GM23338 (cell line): ENCODE data around the gene CAMTA1.

Experiments
- CREB1 ChIP-seq: fragments of 250-450 bp; sonication (Bioruptor Pico); IDR thresholded peaks from 2 replicates; pipeline ENCODE4 v1.5.0; 2020; ENCODE audit warnings: low read depth, mild to moderate bottlenecking, moderate library complexity
- EZH2 ChIP-seq: fragments of 200-600 bp; sonication (generic); IDR thresholded peaks from one replicate; pipeline ENCODE4 v1.8.0; 2017; ENCODE audit warnings: antibody characterized with exemption, mild to moderate bottlenecking, low read depth; ENCODE audit not compliant: unreplicated experiment
- JUNB ChIP-seq: IDR thresholded peaks from one replicate; pipeline ENCODE4 v1.6.1; 2016; ENCODE audit warnings: antibody characterized with exemption; ENCODE audit not compliant: unreplicated experiment
- POLR2AphosphoS5 ChIP-seq: IDR thresholded peaks from 2 replicates; pipeline ENCODE4 v1.6.1; 2016; ENCODE audit warnings: antibody characterized with exemption, low read depth
- STAT1 ChIP-seq: IDR thresholded peaks from one replicate; pipeline ENCODE4 v1.6.1; 2016; ENCODE audit warnings: antibody characterized with exemption; ENCODE audit not compliant: unreplicated experiment
- ZNF114 ChIP-seq: fragments of 250-450 bp; sonication (Bioruptor Pico); IDR thresholded peaks from 2 replicates; pipeline ENCODE4 v1.5.0; 2020; ENCODE audit warnings: mild to moderate bottlenecking, moderate library complexity
- TF ChIP-seq, protein P1 (sequence below): IDR thresholded peaks from one replicate; pipeline ENCODE4 v1.6.1; 2018; ENCODE audit warnings: antibody characterized with exemption; ENCODE audit not compliant: unreplicated experiment
- TF ChIP-seq, protein P2 (sequence below), 2 experiments: fragments of 200-600 bp in 1 of 2; sonication (generic) in 1 of 2; conservative IDR thresholded peaks; 2 replicates each; pipeline versions ENCODE4 v1.5.1 to v1.6.1; 2016 to 2017; ENCODE audit warnings: antibody characterized with exemption in 2 of 2, low read depth in 2 of 2, mild to moderate bottlenecking in 2 of 2, moderate library complexity in 1 of 2
- TF ChIP-seq, protein P3 (sequence below): IDR thresholded peaks from 2 replicates; pipeline ENCODE4 v1.6.1; 2016; ENCODE audit warnings: antibody characterized with exemption
- TF ChIP-seq, protein P4 (sequence below): fragments of 250-450 bp; sonication (Bioruptor Pico); IDR thresholded peaks from 2 replicates; pipeline ENCODE4 v1.5.0; 2020; ENCODE audit warnings: mild to moderate bottlenecking, moderate library complexity

DNA sequence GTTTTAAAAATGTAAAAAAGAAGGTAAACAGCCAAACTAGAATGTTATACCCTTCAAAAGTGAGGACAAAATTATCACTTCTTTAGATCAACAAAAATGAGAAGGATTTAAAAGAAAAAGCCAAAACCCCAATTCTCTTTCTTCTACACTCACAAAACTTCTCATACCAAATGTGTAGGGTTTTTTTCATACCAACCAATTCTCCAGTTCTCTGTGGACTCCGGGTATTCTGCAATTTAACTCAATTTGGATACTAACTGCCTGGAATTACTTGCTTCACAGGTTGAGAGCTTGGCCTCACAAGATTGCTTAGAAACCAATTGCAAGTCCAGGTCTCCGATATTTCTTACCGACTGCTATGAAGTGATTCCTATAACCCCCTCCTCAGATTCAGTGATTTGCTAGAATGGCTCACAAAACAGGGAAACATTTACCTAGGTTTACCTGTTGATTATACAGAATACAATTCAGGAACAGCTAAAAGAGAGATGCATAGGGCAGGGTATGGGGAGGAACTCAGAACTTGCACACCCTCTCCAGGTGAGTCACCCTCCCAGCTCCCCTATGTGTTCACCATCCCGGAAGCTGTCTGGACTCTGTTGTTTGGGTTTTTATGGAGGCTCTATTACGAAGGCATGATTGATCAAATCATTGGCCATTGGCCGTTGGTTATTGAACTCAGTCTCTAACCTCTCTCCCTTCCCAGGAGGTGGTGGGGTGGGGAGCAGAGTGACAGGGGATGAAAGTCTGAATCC is 67.1 kb downstream of the CAMTA1 start:
- TF ChIP-seq, protein P1, sequence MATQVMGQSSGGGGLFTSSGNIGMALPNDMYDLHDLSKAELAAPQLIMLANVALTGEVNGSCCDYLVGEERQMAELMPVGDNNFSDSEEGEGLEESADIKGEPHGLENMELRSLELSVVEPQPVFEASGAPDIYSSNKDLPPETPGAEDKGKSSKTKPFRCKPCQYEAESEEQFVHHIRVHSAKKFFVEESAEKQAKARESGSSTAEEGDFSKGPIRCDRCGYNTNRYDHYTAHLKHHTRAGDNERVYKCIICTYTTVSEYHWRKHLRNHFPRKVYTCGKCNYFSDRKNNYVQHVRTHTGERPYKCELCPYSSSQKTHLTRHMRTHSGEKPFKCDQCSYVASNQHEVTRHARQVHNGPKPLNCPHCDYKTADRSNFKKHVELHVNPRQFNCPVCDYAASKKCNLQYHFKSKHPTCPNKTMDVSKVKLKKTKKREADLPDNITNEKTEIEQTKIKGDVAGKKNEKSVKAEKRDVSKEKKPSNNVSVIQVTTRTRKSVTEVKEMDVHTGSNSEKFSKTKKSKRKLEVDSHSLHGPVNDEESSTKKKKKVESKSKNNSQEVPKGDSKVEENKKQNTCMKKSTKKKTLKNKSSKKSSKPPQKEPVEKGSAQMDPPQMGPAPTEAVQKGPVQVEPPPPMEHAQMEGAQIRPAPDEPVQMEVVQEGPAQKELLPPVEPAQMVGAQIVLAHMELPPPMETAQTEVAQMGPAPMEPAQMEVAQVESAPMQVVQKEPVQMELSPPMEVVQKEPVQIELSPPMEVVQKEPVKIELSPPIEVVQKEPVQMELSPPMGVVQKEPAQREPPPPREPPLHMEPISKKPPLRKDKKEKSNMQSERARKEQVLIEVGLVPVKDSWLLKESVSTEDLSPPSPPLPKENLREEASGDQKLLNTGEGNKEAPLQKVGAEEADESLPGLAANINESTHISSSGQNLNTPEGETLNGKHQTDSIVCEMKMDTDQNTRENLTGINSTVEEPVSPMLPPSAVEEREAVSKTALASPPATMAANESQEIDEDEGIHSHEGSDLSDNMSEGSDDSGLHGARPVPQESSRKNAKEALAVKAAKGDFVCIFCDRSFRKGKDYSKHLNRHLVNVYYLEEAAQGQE, result no peak
- TF ChIP-seq, protein P2, sequence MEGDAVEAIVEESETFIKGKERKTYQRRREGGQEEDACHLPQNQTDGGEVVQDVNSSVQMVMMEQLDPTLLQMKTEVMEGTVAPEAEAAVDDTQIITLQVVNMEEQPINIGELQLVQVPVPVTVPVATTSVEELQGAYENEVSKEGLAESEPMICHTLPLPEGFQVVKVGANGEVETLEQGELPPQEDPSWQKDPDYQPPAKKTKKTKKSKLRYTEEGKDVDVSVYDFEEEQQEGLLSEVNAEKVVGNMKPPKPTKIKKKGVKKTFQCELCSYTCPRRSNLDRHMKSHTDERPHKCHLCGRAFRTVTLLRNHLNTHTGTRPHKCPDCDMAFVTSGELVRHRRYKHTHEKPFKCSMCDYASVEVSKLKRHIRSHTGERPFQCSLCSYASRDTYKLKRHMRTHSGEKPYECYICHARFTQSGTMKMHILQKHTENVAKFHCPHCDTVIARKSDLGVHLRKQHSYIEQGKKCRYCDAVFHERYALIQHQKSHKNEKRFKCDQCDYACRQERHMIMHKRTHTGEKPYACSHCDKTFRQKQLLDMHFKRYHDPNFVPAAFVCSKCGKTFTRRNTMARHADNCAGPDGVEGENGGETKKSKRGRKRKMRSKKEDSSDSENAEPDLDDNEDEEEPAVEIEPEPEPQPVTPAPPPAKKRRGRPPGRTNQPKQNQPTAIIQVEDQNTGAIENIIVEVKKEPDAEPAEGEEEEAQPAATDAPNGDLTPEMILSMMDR (conservative IDR thresholded peaks at IDR 0.05; ENCODE audit: low read depth in 2 of 2), result no peak
- TF ChIP-seq EZH2, result no peak
- TF ChIP-seq JUNB, result no peak
- TF ChIP-seq, protein P3, sequence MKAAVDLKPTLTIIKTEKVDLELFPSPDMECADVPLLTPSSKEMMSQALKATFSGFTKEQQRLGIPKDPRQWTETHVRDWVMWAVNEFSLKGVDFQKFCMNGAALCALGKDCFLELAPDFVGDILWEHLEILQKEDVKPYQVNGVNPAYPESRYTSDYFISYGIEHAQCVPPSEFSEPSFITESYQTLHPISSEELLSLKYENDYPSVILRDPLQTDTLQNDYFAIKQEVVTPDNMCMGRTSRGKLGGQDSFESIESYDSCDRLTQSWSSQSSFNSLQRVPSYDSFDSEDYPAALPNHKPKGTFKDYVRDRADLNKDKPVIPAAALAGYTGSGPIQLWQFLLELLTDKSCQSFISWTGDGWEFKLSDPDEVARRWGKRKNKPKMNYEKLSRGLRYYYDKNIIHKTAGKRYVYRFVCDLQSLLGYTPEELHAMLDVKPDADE, result no peak
- no peak for TF ChIP-seq STAT1
- no peak for TF ChIP-seq POLR2AphosphoS5
- TF ChIP-seq CREB1 (CRISPR knock-in tag), result no peak
- TF ChIP-seq, protein P4, sequence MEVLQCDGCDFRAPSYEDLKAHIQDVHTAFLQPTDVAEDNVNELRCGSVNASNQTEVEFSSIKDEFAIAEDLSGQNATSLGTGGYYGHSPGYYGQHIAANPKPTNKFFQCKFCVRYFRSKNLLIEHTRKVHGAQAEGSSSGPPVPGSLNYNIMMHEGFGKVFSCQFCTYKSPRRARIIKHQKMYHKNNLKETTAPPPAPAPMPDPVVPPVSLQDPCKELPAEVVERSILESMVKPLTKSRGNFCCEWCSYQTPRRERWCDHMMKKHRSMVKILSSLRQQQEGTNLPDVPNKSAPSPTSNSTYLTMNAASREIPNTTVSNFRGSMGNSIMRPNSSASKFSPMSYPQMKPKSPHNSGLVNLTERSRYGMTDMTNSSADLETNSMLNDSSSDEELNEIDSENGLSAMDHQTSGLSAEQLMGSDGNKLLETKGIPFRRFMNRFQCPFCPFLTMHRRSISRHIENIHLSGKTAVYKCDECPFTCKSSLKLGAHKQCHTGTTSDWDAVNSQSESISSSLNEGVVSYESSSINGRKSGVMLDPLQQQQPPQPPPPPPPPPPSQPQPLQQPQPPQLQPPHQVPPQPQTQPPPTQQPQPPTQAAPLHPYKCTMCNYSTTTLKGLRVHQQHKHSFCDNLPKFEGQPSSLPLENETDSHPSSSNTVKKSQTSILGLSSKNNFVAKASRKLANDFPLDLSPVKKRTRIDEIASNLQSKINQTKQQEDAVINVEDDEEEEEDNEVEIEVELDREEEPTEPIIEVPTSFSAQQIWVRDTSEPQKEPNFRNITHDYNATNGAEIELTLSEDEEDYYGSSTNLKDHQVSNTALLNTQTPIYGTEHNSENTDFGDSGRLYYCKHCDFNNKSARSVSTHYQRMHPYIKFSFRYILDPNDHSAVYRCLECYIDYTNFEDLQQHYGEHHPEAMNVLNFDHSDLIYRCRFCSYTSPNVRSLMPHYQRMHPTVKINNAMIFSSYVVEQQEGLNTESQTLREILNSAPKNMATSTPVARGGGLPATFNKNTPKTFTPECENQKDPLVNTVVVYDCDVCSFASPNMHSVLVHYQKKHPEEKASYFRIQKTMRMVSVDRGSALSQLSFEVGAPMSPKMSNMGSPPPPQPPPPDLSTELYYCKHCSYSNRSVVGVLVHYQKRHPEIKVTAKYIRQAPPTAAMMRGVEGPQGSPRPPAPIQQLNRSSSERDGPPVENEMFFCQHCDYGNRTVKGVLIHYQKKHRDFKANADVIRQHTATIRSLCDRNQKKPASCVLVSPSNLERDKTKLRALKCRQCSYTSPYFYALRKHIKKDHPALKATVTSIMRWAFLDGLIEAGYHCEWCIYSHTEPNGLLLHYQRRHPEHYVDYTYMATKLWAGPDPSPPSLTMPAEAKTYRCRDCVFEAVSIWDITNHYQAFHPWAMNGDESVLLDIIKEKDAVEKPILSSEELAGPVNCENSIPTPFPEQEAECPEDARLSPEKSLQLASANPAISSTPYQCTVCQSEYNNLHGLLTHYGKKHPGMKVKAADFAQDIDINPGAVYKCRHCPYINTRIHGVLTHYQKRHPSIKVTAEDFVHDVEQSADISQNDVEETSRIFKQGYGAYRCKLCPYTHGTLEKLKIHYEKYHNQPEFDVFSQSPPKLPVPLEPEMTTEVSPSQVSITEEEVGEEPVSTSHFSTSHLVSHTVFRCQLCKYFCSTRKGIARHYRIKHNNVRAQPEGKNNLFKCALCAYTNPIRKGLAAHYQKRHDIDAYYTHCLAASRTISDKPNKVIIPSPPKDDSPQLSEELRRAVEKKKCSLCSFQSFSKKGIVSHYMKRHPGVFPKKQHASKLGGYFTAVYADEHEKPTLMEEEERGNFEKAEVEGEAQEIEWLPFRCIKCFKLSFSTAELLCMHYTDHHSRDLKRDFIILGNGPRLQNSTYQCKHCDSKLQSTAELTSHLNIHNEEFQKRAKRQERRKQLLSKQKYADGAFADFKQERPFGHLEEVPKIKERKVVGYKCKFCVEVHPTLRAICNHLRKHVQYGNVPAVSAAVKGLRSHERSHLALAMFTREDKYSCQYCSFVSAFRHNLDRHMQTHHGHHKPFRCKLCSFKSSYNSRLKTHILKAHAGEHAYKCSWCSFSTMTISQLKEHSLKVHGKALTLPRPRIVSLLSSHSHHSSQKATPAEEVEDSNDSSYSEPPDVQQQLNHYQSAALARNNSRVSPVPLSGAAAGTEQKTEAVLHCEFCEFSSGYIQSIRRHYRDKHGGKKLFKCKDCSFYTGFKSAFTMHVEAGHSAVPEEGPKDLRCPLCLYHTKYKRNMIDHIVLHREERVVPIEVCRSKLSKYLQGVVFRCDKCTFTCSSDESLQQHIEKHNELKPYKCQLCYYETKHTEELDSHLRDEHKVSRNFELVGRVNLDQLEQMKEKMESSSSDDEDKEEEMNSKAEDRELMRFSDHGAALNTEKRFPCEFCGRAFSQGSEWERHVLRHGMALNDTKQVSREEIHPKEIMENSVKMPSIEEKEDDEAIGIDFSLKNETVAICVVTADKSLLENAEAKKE (CRISPR knock-in tag), result no peak
- TF ChIP-seq ZNF114, result no peak
